MM.1S (cell line): ENCODE measurements around the gene DIAPH3.

Experiments used
- DNase-seq: peaks from one replicate; pipeline ENCODE4 v3.0.0-alpha.2; 2015
- H2AFZ ChIP-seq: fragments of 300-600 bp; sonication (generic); 2 replicates; pipeline ENCODE4 v1.6.0; 2016; ENCODE audit warnings: antibody characterized with exemption, low read length
- H3F3A ChIP-seq: fragments of 300-600 bp; sonication (generic); 2 replicates; pipeline ENCODE4 v1.6.1; 2016; ENCODE audit warnings: mild to moderate bottlenecking, antibody characterized with exemption, low read length, moderate library complexity, mixed read lengths; ENCODE audit not compliant: insufficient read depth
- H3K27ac ChIP-seq: fragments of 300-600 bp; sonication (generic); 2 replicates; pipeline ENCODE4 v1.5.1; 2016; ENCODE audit warnings: mild to moderate bottlenecking, low read length
- H3K27me3 ChIP-seq: fragments of 300-600 bp; sonication (generic); replicated peaks from 2 replicates; pipeline ENCODE4 v1.6.0; 2016; ENCODE audit warnings: low read length; ENCODE audit not compliant: insufficient read depth
- H3K36me3 ChIP-seq: fragments of 300-600 bp; sonication (generic); replicated peaks from 2 replicates; pipeline ENCODE4 v1.6.1; 2016; ENCODE audit warnings: mild to moderate bottlenecking, low read length, mixed read lengths; ENCODE audit not compliant: insufficient read depth
- H3K4me1 ChIP-seq: fragments of 300-600 bp; sonication (generic); 2 replicates; pipeline ENCODE4 v1.6.1; 2016; ENCODE audit warnings: low read length, mixed read lengths
- H3K4me2 ChIP-seq: fragments of 300-600 bp; sonication (generic); 2 replicates; pipeline ENCODE4 v1.6.0; 2016; ENCODE audit warnings: low read depth, low read length
- H3K4me3 ChIP-seq: fragments of 300-600 bp; sonication (generic); 2 replicates; pipeline ENCODE4 v1.5.1; 2016; ENCODE audit warnings: low read length, mixed read lengths
- H3K79me2 ChIP-seq: fragments of 300-600 bp; sonication (generic); 2 replicates; pipeline ENCODE4 v1.6.1; 2016; ENCODE audit warnings: mixed run types, low read length, mixed read lengths
- H3K9ac ChIP-seq: fragments of 300-600 bp; sonication (generic); 2 replicates; pipeline ENCODE4 v1.6.1; 2016; ENCODE audit warnings: low read length, mixed read lengths
- H3K9me2 ChIP-seq: fragments of 300-600 bp; sonication (generic); replicated peaks from 2 replicates; pipeline ENCODE4 v1.6.1; 2016; ENCODE audit warnings: mild to moderate bottlenecking, low read length, mixed read lengths; ENCODE audit not compliant: insufficient read depth
- H3K9me3 ChIP-seq: fragments of 300-600 bp; sonication (generic); replicated peaks from 2 replicates; pipeline ENCODE4 v1.6.1; 2016; ENCODE audit warnings: mild to moderate bottlenecking, low read length, mixed read lengths; ENCODE audit not compliant: insufficient read depth
- H4K20me1 ChIP-seq: fragments of 300-600 bp; sonication (generic); 2 replicates; pipeline ENCODE4 v1.6.1; 2016; ENCODE audit warnings: mild to moderate bottlenecking, low read length, moderate library complexity, mixed read lengths; ENCODE audit not compliant: insufficient read depth
- CTCF ChIP-seq: fragments of 300-600 bp; sonication (generic); IDR thresholded peaks from 2 replicates; pipeline ENCODE4 v1.5.1; 2016; ENCODE audit warnings: antibody characterized with exemption, low read length, mixed read lengths
- EZH2 ChIP-seq: fragments of 300-600 bp; sonication (generic); optimal IDR thresholded peaks from 2 replicates; pipeline ENCODE3; 2017; ENCODE audit warnings: low read depth, mild to moderate bottlenecking, antibody characterized with exemption, low read length, mixed read lengths
- EZH2phosphoT487 ChIP-seq: fragments of 300-600 bp; sonication (generic); IDR thresholded peaks from 2 replicates; pipeline ENCODE4 v1.6.1; 2018; ENCODE audit warnings: antibody characterized with exemption, low read length

The DIAPH3 gene

DNA sequence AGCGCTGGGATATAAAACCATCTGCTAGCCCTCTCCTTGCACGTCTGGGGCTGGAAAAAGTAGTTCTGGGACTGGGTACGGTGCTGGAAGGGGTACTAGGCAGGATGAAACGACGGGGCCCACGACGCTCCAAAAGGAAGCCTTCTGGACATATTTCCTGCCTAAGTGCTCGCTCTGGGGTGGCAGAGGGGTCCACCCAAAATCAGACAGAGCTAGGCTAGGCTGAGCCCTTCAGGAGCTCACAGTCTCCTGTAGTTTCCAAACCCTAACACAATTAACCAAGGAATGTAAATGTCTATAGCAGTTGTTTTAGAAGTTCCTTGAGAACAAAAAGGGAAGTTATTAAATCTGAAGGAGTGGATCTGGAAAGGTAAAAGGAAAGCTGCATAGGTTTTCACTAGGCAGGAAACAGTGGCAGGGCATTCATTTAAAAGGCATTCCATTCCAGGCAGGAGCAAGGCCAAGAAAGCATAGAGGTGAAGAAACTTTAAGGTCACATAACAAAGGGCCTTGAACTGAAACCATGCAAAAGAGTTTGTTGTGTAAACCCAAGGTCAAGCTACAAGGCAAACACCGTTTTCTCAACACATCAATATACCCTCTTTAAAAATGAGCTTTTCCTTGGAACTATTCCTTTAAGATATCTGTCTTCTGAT lies 634 bp upstream of the DIAPH3 start:
- H3K36me3 ChIP-seq, result no peaks in the 10 kb centered on the region
- peak overlapping the region; percentile 72 for H3K4me3 ChIP-seq
- TF ChIP-seq EZH2, result no peak
- TF ChIP-seq CTCF, result no peak
- no peak for TF ChIP-seq EZH2phosphoT487
- DNase-seq, result no peak
- H3K79me2 ChIP-seq, result peaks cover 30% of the 10 kb centered on the region
- no peaks in the 10 kb centered on the region for H3F3A ChIP-seq
- no peaks in the 10 kb centered on the region for H4K20me1 ChIP-seq
- peak overlapping the region; percentile 1; the same call in 1 of the 2 replicates for H3K27ac ChIP-seq
- H3K27me3 ChIP-seq, result no peaks in the 10 kb centered on the region
- H3K4me1 ChIP-seq, result no peaks in the 10 kb centered on the region; the same call in 1 of the 2 replicates
- H3K9ac ChIP-seq, result peak overlapping the region; percentile 75
- H3K4me2 ChIP-seq, result peak overlapping the region; percentile 38
- no peaks in the 10 kb centered on the region for H3K9me2 ChIP-seq
- H3K9me3 ChIP-seq, result no peaks in the 10 kb centered on the region
- H2AFZ ChIP-seq, result peak overlapping the region; percentile 87

DNA sequence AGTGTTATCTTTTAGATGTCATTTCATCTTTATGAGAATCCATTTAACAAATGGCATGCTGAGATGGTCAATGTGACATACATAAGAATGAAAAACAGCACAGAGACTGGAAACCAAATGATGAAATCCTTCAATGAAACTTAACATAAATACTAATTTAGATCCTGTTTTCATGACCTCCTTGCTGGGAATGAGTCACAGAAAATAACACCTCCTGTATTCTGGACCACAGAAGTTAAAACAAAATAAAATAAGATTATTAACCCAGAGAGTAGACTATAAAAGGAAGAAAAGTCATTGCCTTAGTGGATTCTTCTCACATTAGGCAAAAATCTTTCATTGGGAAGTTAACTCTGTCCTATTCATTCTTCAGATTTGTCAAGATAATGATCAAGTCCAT lies 1.6 kb downstream of the DIAPH3 start:
- Histone ChIP-seq H3K36me3 (no peaks in the 10 kb centered on the region), H3F3A (no peaks in the 10 kb centered on the region), H2AFZ (no peak overlapping the region), H3K27ac (no peak overlapping the region), H3K27me3 (no peaks in the 10 kb centered on the region), H3K79me2 (peaks cover 30% of the 10 kb centered on the region), H3K4me3 (no peak overlapping the region), H3K9me2 (no peaks in the 10 kb centered on the region), H3K4me2 (0 out of 2 replicates have a peak overlapping the region, but pooled peaks have one; percentile 55), H3K9me3 (no peaks in the 10 kb centered on the region), H4K20me1 (no peaks in the 10 kb centered on the region), H3K9ac (no peak overlapping the region), H3K4me1 (no peaks in the 10 kb centered on the region; the same call in 1 of the 2 replicates)
- no peak for TF ChIP-seq EZH2
- no peak for TF ChIP-seq EZH2phosphoT487
- no peak for TF ChIP-seq CTCF
- no peak for DNase-seq

GRCh38 chr13:60158321-60158801 lies 5.4 kb downstream of the DIAPH3 start:
- no peaks in the 10 kb centered on the region for H4K20me1 ChIP-seq
- H3K36me3 ChIP-seq, result no peaks in the 10 kb centered on the region
- no peak overlapping the region for H3K27ac ChIP-seq
- no peak overlapping the region for H3K4me2 ChIP-seq
- no peak overlapping the region for H2AFZ ChIP-seq
- H3K9me2 ChIP-seq, result no peaks in the 10 kb centered on the region
- H3F3A ChIP-seq, result no peaks in the 10 kb centered on the region
- no peak overlapping the region for H3K4me3 ChIP-seq
- no peaks in the 10 kb centered on the region; the same call in 1 of the 2 replicates for H3K4me1 ChIP-seq
- TF ChIP-seq EZH2 (no peak), EZH2phosphoT487 (no peak), CTCF (no peak)
- no peaks in the 10 kb centered on the region for H3K9me3 ChIP-seq
- peaks cover 30% of the 10 kb centered on the region for H3K79me2 ChIP-seq
- DNase-seq, result no peak
- H3K9ac ChIP-seq, result no peak overlapping the region
- H3K27me3 ChIP-seq, result no peaks in the 10 kb centered on the region
